Retina (tissue), 1 donor: ENCODE data around the gene ZDHHC11B.
"Not testable (repeated sequence)": the region's sequence is repeated elsewhere in the genome, so short reads cannot be mapped to it uniquely, and the experiment has no call there.

Experiments used
- DNase-seq: peaks from one replicate; pipeline ENCODE4 v3.0.0-alpha.2; 2016

Gene ZDHHC11B

DNA sequence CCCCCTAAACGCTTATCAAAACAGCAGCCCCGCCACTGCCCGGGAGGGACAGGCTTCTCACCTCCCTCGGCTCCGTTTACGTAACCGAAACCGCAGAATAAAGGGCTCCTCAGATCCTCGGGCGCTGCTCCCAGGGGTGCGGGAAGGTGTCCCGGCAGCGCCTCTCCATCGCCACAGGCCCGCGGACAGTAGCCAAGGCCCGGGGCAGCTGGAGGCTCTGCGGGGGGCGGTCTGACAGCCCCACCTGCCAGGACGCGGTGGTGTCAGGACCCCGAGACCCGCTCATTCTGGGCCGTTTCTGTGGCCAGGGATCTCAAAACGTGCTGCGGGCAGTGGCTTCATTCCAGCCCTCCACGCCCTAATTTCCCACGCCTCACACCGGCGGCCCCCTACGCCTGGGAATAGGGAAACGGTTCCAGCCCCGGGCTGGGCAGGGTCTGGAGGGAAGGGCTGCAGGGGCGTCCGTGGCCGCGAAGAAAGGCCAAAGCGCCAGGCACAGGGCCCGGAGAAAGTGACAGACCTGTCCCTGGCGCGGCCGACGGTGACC is 575 bp downstream of the ZDHHC11B start:
- DNase-seq = peak; percentile 91

DNA sequence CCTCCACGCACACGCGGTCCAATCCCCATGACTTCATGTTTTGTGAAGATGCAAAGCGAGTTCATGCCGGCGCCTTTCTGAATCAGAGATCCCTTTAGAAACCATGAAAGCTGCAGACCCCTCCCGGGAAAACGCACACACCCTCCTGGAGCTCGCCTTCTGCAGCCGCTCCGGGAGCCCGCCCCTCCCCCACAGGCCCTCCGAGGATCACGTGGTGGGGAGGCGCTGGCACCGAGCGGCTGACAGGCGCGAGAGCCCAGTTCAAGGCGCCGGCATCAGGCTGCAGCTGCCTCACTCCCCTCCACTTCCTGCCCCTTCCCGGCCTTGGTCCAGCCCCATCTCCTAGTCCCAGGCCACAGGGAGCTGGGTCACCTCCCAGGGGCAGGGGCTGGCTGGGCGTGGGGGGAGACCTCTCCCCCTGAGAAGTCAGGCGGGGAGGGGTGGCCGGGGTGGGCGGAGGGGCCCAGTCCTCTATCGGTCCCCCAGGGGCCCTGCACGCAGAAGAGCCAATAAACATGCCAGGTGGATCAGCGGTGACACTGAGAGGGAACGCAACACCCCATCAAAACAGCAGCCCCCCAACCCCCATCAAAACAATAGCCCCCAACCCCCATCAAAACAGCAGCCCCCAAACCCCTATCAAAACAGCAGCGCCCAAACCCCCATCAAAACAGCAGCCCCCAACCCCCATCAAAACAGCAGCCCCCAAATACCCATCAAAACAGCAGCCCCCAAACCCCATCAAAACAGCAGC is 1.3 kb downstream of the ZDHHC11B start:
- not testable (repeated sequence) for DNase-seq

DNA sequence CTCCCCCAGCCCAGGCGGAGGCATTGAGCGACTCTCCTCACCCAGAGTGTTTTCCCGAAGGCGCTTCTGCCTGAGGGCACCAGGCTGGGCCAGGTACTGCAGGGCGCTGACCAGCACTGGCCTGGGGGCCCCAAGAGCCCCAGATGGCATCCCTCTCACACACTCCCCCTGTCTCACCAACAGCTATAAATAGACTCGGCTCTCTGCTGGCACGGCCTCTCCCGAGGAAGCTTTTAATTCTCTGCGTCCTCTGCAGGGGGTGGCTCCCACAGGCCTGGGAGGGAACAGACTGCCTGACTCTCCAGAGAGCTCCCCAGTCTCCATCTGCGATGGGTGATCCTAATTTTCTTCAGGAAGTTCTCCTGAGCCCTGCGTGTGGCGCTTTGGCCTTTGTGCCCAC is 2.2 kb downstream of the ZDHHC11B start:
- DNase-seq = not testable (repeated sequence)

DNA sequence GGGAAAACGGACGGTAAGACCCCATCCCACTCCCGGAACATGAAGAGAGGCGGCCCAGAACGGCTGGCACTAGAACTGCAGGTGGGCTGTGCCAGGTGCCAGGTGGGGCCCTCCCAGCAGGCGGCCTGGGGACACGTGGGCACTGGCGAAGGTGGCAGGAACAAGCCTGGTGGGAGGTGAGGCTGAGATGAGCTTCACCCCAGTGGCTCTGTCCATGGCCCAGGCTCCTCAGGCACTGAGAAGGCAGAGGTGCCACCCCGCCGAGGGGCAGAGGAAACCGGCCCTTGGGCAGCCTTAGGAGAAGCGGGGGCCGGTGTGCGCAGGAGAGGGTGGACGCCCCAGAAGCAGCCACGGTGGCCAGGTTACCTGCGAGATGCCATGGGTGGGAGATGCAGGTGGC is 4.0 kb downstream of the ZDHHC11B start:
- not testable (repeated sequence) for DNase-seq

DNA sequence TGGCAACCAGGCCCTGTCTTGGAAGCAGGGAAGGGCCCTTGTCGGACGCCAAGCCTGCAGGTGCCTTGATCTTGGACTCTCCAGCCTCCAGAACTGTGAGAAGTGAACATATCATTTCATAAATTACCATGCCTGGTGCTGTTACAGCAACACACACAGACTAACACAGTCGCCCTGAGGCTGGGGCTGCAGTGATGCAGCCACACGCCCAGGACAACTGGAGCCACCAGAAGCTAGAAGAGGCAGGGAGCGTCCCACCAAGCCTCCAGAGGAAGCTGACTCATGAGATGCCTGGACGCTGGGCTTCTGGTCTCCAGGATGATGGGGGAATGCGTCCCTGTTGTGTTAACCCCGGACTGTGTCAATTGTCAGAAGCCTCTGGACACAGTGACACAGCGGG is 5.6 kb downstream of the ZDHHC11B start:
- not testable (repeated sequence) for DNase-seq

DNA sequence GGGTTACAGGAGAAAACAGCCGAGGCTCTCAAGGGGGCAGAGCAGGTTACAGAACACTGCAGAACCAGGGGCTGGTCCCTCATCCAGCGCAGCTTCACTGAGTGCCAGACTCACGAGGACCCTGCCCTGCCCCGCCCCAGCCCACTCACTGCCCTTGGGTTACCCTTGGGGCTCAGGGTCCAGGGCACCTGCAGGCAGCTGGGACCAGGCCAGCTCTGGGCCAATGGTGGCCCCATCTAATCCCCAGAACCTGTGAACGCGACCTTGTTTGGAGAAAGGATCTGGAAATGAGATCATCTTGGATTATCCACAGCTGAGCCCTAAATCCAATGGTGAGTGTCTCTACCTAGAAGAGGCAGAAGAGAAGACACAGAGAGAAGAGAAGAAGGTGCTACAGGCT is 6.1 kb downstream of the ZDHHC11B start:
- not testable (repeated sequence) for DNase-seq

DNA sequence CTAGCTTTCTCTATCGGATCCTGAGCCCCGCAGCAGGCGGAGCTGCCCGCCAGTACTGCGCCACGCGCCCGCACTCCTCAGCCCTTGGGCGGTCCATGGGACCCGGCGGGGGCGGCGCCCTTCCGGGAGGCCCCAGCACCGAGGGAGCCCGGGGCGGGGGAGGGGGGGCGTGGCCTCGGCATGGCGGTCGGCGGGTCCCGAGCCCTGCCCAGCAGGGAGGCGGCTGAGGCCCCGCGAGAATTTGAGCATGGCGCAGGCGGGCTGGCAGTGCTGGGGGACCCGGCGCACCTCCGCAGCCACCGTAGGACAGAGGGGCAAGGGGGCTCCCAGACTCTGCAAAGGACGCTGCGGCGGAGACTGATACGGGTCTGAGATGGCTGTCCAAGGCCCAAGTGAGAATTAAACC is 6.8 kb downstream of the ZDHHC11B start:
- DNase-seq = no peak

DNA sequence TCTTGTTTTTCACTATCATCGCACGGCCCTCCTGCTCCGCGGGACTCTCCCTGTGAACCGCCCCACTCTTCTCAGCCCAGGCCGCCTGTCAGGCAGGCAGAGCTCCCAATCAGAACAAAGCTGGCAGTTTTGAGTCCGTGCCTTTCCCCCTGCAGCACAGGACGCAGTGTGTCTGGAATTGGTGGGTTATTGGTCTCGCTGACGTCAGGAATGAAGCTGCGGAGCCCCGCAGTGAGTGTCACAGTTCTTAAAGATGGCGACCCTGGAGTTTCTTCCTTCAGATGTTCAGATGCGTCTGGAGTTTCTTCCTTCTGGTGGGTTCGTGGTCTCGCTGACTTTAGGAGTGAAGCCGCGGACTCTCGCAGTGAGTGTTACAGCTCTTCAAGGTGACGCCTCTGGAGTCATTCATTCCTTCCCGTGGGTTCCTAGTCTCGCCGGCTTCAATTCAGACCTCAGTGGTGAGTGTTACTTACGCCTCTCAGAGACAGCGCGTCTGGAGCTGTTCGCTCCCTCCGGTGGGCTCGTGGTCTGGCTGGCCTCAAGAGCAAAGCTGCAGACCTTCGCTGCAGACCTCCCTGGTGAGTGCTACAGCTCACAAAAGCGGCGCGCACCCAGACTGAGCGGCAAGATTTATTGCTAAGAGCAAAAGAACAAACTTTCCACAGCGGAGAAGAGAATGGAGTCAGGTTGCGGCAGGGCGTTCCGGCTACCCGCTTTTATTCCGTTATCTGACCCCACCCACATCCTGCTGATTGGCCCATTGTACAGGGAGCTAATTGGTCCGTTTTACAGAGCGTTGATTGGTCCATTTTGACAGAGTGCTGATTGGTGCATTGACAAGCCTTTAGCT is 7.4 kb downstream of the ZDHHC11B start:
- DNase-seq = no peak

DNA sequence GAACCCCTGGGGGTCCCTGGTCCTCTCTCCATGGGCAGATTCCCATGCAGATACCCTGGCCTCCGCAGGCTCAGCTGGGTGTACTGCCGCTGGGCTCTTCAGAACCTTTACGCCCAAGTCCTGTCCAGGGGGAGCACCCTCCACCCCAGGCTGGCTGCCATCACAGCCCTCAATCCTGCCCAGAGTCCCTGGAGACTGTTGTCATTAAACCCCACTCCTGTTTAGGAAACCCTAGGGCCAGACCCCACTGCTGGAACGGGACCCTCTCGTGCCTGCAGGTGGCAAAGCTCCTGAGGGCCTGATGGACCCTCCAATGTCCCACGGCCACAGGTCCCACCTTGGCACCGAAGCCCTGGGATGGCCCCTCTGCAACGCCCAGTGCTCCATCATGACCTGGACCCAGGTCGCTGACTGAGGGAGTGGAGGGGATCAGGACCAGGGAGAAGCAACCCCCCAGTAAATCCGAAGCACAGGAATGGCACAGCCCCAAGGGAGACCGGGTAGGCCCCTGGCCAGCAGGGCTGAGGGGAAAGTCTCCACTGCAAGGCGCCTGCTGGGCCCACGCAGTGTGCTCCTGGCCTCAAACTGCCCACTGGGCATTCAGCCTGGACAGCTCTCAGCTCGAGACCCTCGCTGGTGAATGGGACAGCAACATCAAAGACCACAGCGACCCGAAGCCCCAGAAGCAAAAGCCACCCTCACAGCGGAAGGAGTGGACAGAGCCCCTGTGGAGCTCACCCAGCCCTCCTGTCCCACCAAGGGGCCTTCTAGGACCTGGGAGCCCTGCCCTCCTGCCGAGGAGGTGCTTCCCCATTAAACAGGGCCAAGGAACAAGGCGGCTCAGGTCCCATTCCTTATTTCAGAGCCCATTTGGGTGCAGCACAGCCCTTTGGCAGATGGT is 8.3 kb downstream of the ZDHHC11B start:
- peak; percentile 7 for DNase-seq

DNA sequence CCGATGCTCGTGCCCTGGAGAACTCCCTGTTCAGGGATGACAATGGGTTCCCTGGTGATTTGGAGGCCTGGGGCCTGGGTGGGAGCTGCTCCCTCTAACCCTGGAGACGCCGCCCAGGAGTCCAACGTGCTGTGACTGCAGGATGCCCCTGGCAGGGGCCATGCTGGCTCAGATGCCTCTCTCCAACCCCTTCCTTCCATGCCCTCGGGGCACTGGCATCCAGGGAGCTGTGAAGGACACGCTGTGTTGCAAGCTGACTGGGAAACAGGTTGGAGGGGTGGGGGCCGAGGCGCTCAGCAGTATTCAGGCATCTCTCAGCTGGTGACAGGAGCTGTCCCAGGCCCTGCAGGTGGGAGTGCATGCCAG is 9.0 kb downstream of the ZDHHC11B start:
- peak; percentile 5 for DNase-seq

DNA sequence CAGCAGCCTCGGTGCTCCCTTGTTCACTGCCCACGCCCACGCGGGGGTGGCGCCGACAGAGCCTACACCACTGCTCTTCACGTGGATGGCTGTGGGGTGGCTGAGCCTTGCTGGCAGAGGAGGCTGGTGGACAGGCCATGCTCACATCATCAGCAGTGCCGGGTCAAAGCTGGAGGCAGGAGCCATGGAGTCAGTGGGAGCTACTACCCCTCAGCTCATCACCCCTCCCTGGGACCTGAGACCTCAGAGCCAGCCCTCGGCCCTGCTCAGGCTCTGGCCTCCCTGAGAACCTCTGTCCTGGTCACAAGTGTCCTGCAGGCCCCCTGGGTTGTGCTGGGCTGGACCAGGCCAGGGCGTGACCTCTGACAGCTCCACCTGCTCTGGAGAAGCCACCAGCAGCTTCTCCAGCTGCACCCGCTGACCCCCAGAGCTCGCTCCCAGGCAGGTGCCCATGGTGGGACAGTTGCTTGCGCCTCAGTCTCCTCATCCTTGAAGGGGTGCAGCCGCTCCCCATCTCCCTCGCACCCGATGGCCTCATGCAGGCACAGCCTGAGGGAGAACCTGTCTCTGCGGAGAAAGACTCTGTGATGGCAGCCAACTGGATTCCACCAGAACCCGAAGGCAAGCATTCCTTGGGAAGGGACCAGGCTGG is 9.5 kb downstream of the ZDHHC11B start:
- not testable (repeated sequence) for DNase-seq

DNA sequence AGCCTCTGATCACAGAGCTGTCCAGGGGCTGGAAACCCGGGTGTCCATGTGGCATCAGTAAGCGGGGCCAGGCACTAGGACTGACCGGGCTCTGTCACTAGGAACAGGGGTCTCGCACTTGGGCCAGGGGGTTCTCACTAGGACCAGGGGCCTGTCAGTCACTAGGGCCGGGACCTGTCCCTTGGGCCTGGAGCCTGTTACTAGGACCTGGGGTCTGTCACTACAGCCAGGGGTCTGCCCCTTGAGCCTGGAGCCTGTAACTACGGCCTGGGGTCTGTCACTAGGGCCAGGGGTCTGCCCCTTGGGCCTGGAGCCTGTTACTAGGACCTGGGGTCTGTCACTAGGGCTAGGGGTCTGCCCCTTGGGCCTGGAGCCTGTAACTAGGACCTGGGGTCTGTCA is 10.2 kb downstream of the ZDHHC11B start:
- DNase-seq = not testable (repeated sequence)

DNA sequence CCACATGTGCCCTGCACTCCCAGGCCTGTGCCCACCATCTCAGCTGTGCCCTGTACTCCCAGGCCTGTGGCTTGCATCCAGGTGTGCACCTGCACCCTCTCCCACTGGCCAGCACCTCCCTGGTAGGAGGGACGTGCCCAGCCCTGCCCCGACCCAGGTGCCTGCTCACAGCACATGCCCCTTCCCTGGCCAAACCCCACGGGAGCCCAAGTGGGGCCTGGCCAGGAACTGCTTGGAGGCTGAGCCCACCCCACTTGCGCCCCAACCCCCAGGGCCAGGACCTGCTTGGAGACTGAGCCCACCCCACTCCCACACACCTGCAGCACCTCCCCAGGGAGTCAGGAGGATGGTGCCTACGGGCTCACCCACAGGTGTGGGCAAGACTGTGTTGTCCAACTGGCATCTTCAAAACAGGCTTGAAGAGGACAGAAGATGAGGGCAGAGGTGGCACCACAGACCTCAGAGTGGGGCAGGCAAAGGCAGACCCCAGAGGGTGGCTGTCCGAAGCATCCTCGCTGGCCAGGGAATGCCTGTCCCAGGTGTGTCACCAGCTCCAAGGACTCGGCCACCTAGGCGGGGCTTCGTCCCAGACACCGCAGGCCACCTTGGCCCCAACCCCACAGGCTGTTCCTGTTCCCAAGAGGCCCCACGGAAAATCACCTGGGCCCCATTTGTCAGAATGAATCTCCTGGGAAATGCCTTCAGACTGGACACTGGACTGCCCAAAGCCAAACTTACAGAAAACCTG is 10.8 kb downstream of the ZDHHC11B start:
- DNase-seq = no peak

DNA sequence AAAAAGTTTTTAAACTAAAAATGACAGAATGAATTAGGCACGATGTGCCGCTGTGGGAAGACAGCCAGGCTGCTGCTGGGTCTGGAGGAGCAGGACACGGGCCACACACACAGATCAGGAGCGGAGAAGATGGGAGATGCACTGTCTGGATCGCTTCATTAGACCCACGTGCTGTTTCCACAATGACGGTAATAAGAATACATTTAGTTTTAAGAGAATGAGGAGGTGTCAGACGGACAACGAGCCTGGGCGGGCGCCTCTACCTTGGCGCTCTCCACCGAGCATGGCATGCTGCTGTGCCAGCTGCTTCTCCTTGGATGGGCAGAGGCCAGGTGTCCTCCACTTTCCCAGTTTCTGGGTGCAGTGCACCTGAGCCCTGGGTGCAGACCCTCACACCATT is 11.6 kb downstream of the ZDHHC11B start:
- DNase-seq = peak; percentile 28

DNA sequence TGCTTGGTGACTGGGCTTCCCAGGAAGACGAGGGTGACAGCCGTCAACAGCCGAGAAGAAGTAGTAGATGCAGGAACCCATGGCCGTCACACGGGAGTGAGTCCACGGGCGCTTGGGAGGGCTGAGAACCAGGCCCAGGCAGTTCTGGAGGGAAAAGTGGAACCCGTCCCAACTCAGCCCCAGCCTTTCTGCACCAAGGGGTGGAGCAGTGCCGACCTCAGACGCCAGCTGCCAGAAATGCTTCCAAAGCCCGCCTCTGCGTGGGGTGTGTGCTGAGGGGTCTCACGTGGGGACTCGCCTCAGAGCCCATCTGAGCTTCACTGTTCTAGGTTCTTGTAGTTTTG is 12.0 kb downstream of the ZDHHC11B start:
- not testable (repeated sequence) for DNase-seq

DNA sequence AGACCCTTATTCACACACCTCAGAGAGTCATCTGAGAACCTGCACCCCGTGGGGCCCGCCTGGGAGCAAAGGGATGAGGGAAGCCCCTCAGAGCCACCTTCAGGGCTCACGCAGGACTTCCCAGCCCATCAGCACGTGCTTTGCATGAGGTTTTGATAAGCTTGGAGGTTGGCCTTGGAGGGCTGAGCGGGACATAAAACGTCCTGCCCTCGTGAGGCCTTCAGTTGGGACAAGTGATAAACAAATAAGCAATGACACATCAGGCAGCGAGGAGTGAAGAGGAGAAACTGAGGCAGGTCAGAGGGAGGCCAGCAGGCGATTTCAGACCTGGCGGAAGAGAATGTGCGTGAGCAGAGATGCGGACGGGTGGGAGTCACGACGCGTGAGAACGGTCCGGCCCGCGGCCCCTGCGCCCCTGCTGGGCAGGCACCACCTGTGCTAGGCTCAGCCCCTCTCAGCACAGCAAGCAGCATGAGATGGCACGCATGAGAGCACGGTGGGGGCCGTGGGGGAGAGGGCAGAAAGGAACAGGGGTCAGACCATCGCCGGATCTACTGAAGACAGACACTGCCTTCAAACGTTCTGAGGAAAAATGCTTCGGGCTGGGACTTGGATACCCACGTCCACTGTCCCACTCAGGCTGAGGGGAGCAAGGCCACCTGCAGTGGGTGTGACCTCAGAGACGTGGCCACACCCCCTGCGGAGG is 12.5 kb downstream of the ZDHHC11B start:
- DNase-seq = peak; percentile 17

DNA sequence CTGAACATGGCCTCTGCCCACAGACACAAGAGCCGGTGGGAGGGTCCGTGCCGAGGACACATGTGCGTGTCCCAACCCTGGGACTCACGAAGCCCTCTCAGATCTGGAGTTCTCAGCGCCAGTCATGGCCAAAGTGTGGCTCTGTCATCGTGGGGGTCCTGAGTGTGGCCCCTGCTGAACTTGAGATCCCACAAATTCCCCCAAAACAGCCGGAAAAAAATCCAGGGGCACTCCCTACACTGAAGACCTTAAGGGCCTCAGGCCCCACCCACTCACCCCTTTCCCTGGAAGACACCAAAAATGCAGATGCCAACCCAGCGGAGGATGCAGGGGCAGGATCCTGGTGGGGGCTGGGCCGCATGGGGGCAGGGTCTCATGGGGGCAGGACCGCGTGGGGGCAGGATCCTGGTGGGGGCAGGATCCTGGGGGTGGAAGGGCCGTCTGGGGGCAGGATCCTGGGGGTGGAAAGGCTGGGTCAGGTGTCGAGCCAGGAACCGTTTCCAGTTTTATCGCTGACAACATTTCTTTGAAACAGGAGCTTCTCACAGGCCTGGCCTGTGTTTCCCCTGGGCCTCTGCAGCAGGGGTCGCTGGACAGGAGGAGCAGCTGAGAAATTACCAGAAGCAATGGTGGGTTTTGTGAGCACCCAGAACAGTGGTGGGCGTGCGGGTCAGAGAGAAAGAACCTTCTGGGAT is 13.3 kb downstream of the ZDHHC11B start:
- DNase-seq = not testable (repeated sequence)

DNA sequence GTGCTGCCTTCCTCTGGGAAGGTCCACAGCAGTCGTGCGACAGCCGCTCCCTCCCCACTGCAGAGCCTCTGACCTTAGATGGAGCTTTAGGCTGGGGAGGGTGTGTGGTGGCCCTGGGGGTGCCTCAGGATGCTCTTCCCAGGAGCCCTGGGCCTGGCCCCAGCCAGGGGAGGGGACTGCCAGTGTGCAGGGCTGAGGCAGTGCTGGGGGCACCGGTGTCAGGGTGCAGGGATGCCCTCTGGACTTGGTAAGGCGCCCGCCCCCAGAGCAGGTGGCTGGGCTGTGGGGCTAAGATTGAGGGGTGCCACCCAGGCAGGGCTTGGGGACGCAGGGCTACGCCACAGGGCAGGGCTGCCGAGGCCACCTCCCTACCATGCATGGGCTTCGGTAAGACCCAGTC is 13.9 kb downstream of the ZDHHC11B start:
- not testable (repeated sequence) for DNase-seq

DNA sequence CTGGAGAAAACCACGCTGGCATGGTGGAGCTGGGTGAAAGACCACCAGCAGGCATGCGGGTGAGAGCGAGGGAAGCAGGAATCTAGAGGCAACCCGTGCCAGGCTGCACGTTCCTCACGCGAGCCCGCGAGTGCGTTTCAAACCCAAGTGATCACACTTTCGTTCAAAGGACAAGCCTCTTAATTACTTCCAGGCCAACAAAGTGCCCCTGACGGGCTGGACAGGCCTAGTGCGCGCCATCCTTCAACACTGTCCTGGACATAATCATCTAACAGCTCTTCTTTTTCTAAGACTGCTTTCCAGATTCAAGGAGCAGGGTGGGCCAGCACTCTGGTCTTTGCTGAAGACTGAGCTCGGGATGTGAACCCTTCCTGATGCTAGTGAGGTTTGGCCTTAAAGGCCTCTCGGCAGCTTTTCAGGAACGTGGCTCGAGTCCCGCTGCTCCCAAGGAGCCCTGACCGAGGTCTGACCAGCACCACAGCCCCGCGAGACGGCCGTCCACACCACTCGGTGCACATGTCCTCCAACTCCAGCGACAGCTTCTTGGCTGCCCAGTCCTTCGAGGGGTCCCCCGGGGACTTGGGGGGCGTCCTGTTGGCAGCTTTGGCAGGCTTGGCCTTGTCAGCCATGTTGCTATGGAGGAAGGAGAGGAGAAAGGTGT is 14.9 kb downstream of the ZDHHC11B start:
- DNase-seq = not testable (repeated sequence)
